Measurements from ENCODE around the gene RAB3C. TPM values are rescaled to one million over a fixed set of nuclear protein-coding genes. Genes with fewer than 3 reads are reported as not detected.

RAB3C gene
- total RNA-seq, 1 experiment from 2014 or later = not detected

- DNase-seq = no peak
Measured at GRCh38 chr5:58803056-58803455, 220.2 kb downstream of the RAB3C start.

GRCh38 chr5:58804291-58804690 is 221.4 kb downstream of the RAB3C start:
- DNase-seq = no peak
- Histone ChIP-seq H3K36me3 (no peaks in the 10 kb centered on the region), H3K4me3 (no peak overlapping the region), H3K27me3 (no peaks in the 10 kb centered on the region), H3K27ac (no peak overlapping the region), H3K9me3 (replicated peaks) (no peaks in the 10 kb centered on the region), H3K4me1 (no peaks in the 10 kb centered on the region)

More at GRCh38 chr5:58803056-58803455, 220.2 kb downstream of the RAB3C start:
- Histone ChIP-seq H3K27ac (no peak overlapping the region), H3K4me1 (no peaks in the 10 kb centered on the region), H3K36me3 (no peaks in the 10 kb centered on the region), H3K4me3 (no peak overlapping the region), H3K27me3 (no peaks in the 10 kb centered on the region), H3K9me3 (replicated peaks) (no peaks in the 10 kb centered on the region)

GRCh38 chr5:58810086-58810485 is 227.2 kb downstream of the RAB3C start:
- H3K9me3 ChIP-seq (replicated peaks) = no peaks in the 10 kb centered on the region
- H3K27me3 ChIP-seq = no peaks in the 10 kb centered on the region
- no peaks in the 10 kb centered on the region for H3K4me1 ChIP-seq
- no peak overlapping the region for H3K27ac ChIP-seq
- DNase-seq = no peak
- H3K36me3 ChIP-seq = no peaks in the 10 kb centered on the region
- no peak overlapping the region for H3K4me3 ChIP-seq

- Histone ChIP-seq H3K27ac (no peak overlapping the region), H3K36me3 (no peaks in the 10 kb centered on the region), H3K27me3 (no peaks in the 10 kb centered on the region), H3K4me1 (no peaks in the 10 kb centered on the region), H3K9me3 (replicated peaks) (no peaks in the 10 kb centered on the region), H3K4me3 (no peak overlapping the region)
- DNase-seq = no peak
Measured at GRCh38 chr5:58813855-58814254, 231.0 kb downstream of the RAB3C start.

- DNase-seq = no peak
- no peak overlapping the region for H3K4me3 ChIP-seq
- no peaks in the 10 kb centered on the region for H3K4me1 ChIP-seq
- H3K27me3 ChIP-seq = no peaks in the 10 kb centered on the region
- no peaks in the 10 kb centered on the region for H3K36me3 ChIP-seq
- no peak overlapping the region for H3K27ac ChIP-seq
- H3K9me3 ChIP-seq (replicated peaks) = no peaks in the 10 kb centered on the region
Measured at GRCh38 chr5:58816181-58816731, 233.4 kb downstream of the RAB3C start.

GRCh38 chr5:58818465-58818864 is 235.6 kb downstream of the RAB3C start:
- Histone ChIP-seq H3K27me3 (no peaks in the 10 kb centered on the region), H3K4me3 (no peak overlapping the region), H3K9me3 (replicated peaks) (no peaks in the 10 kb centered on the region), H3K36me3 (no peaks in the 10 kb centered on the region), H3K4me1 (no peaks in the 10 kb centered on the region), H3K27ac (no peak overlapping the region)
- DNase-seq = no peak

- Histone ChIP-seq H3K4me3 (no peak overlapping the region), H3K4me1 (no peaks in the 10 kb centered on the region), H3K27me3 (no peaks in the 10 kb centered on the region), H3K27ac (no peak overlapping the region), H3K9me3 (replicated peaks) (no peaks in the 10 kb centered on the region), H3K36me3 (no peaks in the 10 kb centered on the region)
- no peak for DNase-seq
Measured at GRCh38 chr5:58825441-58825840, 242.6 kb downstream of the RAB3C start.

GRCh38 chr5:58825899-58826298 is 243.0 kb downstream of the RAB3C start:
- H3K4me3 ChIP-seq = no peak overlapping the region
- H3K27ac ChIP-seq = no peak overlapping the region
- H3K36me3 ChIP-seq = no peaks in the 10 kb centered on the region
- no peaks in the 10 kb centered on the region for H3K27me3 ChIP-seq
- no peaks in the 10 kb centered on the region for H3K4me1 ChIP-seq
- H3K9me3 ChIP-seq (replicated peaks) = no peaks in the 10 kb centered on the region
- DNase-seq = no peak

- no peaks in the 10 kb centered on the region for H3K4me1 ChIP-seq
- DNase-seq = no peak
- no peak overlapping the region for H3K4me3 ChIP-seq
- no peaks in the 10 kb centered on the region for H3K9me3 ChIP-seq (replicated peaks)
- H3K36me3 ChIP-seq = no peaks in the 10 kb centered on the region
- no peak overlapping the region for H3K27ac ChIP-seq
- H3K27me3 ChIP-seq = no peaks in the 10 kb centered on the region
Measured at GRCh38 chr5:58827463-58827862, 244.6 kb downstream of the RAB3C start.

GRCh38 chr5:58828258-58828657 is 245.4 kb downstream of the RAB3C start:
- H3K36me3 ChIP-seq = no peaks in the 10 kb centered on the region
- DNase-seq = no peak
- H3K4me1 ChIP-seq = no peaks in the 10 kb centered on the region
- no peak overlapping the region for H3K27ac ChIP-seq
- H3K9me3 ChIP-seq (replicated peaks) = no peaks in the 10 kb centered on the region
- H3K27me3 ChIP-seq = no peaks in the 10 kb centered on the region
- no peak overlapping the region for H3K4me3 ChIP-seq

GRCh38 chr5:58834242-58835225 is 251.7 kb downstream of the RAB3C start:
- Histone ChIP-seq H3K27ac (no peak overlapping the region), H3K4me1 (no peaks in the 10 kb centered on the region), H3K36me3 (no peaks in the 10 kb centered on the region), H3K9me3 (replicated peaks) (no peaks in the 10 kb centered on the region), H3K4me3 (no peak overlapping the region), H3K27me3 (no peaks in the 10 kb centered on the region)
- DNase-seq = no peak

GRCh38 chr5:58836351-58836750 is 253.5 kb downstream of the RAB3C start:
- H3K4me3 ChIP-seq = no peak overlapping the region
- DNase-seq = no peak
- no peaks in the 10 kb centered on the region for H3K27me3 ChIP-seq
- H3K36me3 ChIP-seq = no peaks in the 10 kb centered on the region
- H3K4me1 ChIP-seq = no peaks in the 10 kb centered on the region
- no peaks in the 10 kb centered on the region for H3K9me3 ChIP-seq (replicated peaks)
- H3K27ac ChIP-seq = no peak overlapping the region

- Histone ChIP-seq H3K4me1 (no peaks in the 10 kb centered on the region), H3K27ac (no peak overlapping the region), H3K4me3 (no peak overlapping the region)
Measured at GRCh38 chr5:58838729-58839128, 255.9 kb downstream of the RAB3C start.

GRCh38 chr5:58842852-58843251 is 260.0 kb downstream of the RAB3C start:
- no peak for DNase-seq
- H3K9me3 ChIP-seq (replicated peaks) = no peaks in the 10 kb centered on the region; the same call in 1 of the 2 replicates
- H3K27ac ChIP-seq = no peak overlapping the region
- H3K4me3 ChIP-seq = no peak overlapping the region
- no peaks in the 10 kb centered on the region for H3K4me1 ChIP-seq
- H3K36me3 ChIP-seq = no peaks in the 10 kb centered on the region
- H3K27me3 ChIP-seq = no peaks in the 10 kb centered on the region

More at GRCh38 chr5:58838729-58839128, 255.9 kb downstream of the RAB3C start:
- Histone ChIP-seq H3K36me3 (no peaks in the 10 kb centered on the region), H3K9me3 (replicated peaks) (no peaks in the 10 kb centered on the region; the same call in 1 of the 2 replicates), H3K27me3 (no peaks in the 10 kb centered on the region)
- no peak for DNase-seq

- no peak for DNase-seq
- Histone ChIP-seq H3K4me3 (no peak overlapping the region), H3K9me3 (replicated peaks) (no peaks in the 10 kb centered on the region; the same call in 1 of the 2 replicates), H3K27me3 (no peaks in the 10 kb centered on the region), H3K4me1 (no peaks in the 10 kb centered on the region), H3K36me3 (no peaks in the 10 kb centered on the region), H3K27ac (no peak overlapping the region)
Measured at GRCh38 chr5:58844395-58844794, 261.5 kb downstream of the RAB3C start.

All from SJCRH30 (cell line).